GM12878 (cell line): ENCODE measurements around the gene RANBP9.

Experiments
- FOXK2 ChIP-seq: fragments of 450-650 bp; IDR thresholded peaks from 2 replicates; pipeline ENCODE4 v1.6.1; 2017; ENCODE audit warnings: mild to moderate bottlenecking, moderate library complexity
- ZBED1 ChIP-seq: IDR thresholded peaks from 2 replicates; pipeline ENCODE4 v1.6.1; 2016; ENCODE audit warnings: borderline replicate concordance

GRCh38 chr6:13696226-13696625 lies 15.4 kb downstream of the RANBP9 start:
- TF ChIP-seq FOXK2 = no peak
- TF ChIP-seq ZBED1 = no peak
